Mesodermal cell (in vitro differentiated cells): ENCODE measurements around the gene ZNF222.
A peak's percentile ranks its signal among the peaks of the same experiment; 100 is the strongest.

Source experiments
- H3K27ac ChIP-seq: 2 replicates; pipeline ENCODE4 v1.7.0; 2013; ENCODE audit warnings: mild to moderate bottlenecking, low read depth, low read length, moderate library complexity; ENCODE audit not compliant: severe bottlenecking
- H3K36me3 ChIP-seq: 2 replicates; pipeline ENCODE4 v1.7.1; 2013; ENCODE audit warnings: mild to moderate bottlenecking, low read length, moderate library complexity; ENCODE audit not compliant: control insufficient read depth, insufficient read depth
- H3K4me1 ChIP-seq: one replicate; pipeline ENCODE4 v1.7.1; 2013; ENCODE audit warnings: mild to moderate bottlenecking, low read length; ENCODE audit not compliant: insufficient read depth, control insufficient read depth, poor library complexity, severe bottlenecking
- H3K4me3 ChIP-seq: 2 replicates; pipeline ENCODE4 v1.7.0; 2013; ENCODE audit warnings: low read length, control low read depth, mild to moderate bottlenecking; ENCODE audit not compliant: insufficient read depth, poor library complexity, severe bottlenecking; ENCODE audit errors: extremely low read depth
- H3K9me3 ChIP-seq: 2 replicates; pipeline ENCODE4 v1.7.1; 2013; ENCODE audit warnings: mild to moderate bottlenecking, low read length, moderate library complexity; ENCODE audit not compliant: control insufficient read depth
- WGBS, 2 experiments: methylation state at CpG; one replicate each; pipeline ENCODE4 v1.1.5; 2013; ENCODE audit warnings: missing lambda C conversion rate in 2 of 2; ENCODE audit not compliant: insufficient coverage in 2 of 2; 5-methylcytosine and 5-hydroxymethylcytosine counted together

The ZNF222 gene

DNA sequence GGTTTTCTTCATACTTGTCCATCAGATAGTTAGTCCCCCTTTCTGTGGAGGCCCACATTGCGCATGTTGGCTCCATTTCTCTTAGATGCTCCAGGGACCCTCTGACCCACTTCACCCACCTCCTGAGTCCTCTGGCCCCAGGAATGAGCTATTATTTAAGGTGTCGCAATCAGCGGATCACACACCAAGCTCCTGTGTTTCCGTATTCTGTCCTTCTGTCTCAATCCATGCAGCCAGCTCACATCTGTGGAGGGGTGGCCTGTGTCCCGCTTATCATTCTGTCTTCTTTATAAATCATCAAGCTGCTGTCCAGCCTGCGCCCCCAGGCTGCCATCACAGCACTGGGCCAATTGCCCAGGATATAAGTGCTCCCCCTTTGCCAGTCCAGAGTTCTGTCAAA, 17.7 kb upstream of the ZNF222 start:
- Histone ChIP-seq H3K4me3 (no peak overlapping the region), H3K9me3 (peaks cover 32% of the 10 kb centered on the region), H3K4me1 (peaks cover 2% of the 10 kb centered on the region), H3K27ac (no peak overlapping the region), H3K36me3 (peaks cover 52% of the 10 kb centered on the region)
- 94 to 98% methylated on average over 5 to 6 of the region's 6 CpGs for WGBS, 2 experiments

DNA sequence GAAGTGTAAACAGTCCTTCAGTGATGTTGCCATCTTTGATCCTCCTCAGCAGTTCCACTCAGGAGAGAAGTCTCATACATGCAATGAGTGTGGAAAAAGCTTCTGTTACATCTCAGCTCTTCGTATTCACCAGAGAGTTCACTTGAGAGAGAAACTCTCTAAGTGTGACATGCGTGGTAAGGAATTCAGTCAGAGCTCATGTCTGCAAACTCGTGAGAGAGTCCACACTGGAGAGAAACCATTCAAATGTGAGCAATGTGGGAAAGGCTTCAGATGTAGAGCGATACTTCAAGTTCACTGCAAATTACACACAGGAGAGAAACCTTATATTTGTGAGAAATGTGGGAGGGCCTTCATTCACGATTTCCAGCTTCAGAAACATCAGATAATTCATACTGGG, 14.7 kb upstream of the ZNF222 start:
- H3K9me3 ChIP-seq, result peaks cover 36% of the 10 kb centered on the region
- H3K4me3 ChIP-seq, result no peak overlapping the region
- no peaks in the 10 kb centered on the region for H3K4me1 ChIP-seq
- WGBS, 2 experiments, result 77 to 87% methylated on average over 3 of the region's 5 CpGs
- H3K36me3 ChIP-seq, result peaks cover 52% of the 10 kb centered on the region
- H3K27ac ChIP-seq, result no peak overlapping the region

GRCh38 chr19:44019498-44019897, 5.7 kb upstream of the ZNF222 start:
- H3K4me3 ChIP-seq, result no peak overlapping the region
- H3K9me3 ChIP-seq, result no peaks in the 10 kb centered on the region
- H3K27ac ChIP-seq, result no peak overlapping the region
- WGBS, 2 experiments, result 71% methylated on average over 1 of the region's 2 CpGs; no CpG with 5 or more reads in 1 of the 2 experiments
- no peaks in the 10 kb centered on the region for H3K4me1 ChIP-seq
- H3K36me3 ChIP-seq, result no peaks in the 10 kb centered on the region

DNA sequence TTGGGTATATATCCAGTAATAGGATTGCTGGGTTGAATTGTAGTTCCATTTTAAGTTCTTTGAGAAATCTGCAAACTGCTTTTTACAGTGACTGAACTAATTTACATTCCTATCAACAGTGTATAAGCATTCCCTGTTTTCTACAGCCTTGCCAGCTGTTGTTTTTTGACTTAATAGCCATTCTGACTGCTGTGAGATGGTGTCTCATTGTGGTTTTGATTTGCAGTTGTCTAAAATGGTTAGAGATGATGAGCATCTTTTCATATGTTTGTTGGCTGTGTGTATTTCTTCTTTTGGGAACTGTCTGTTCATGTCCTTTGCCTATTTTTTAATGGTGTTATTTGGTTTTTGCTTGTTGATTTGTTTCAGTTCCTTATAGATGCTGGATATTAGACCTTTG, 4.0 kb upstream of the ZNF222 start:
- no peak overlapping the region for H3K4me3 ChIP-seq
- no peaks in the 10 kb centered on the region for H3K9me3 ChIP-seq
- no peak overlapping the region for H3K27ac ChIP-seq
- no peaks in the 10 kb centered on the region for H3K36me3 ChIP-seq
- no peaks in the 10 kb centered on the region for H3K4me1 ChIP-seq

DNA sequence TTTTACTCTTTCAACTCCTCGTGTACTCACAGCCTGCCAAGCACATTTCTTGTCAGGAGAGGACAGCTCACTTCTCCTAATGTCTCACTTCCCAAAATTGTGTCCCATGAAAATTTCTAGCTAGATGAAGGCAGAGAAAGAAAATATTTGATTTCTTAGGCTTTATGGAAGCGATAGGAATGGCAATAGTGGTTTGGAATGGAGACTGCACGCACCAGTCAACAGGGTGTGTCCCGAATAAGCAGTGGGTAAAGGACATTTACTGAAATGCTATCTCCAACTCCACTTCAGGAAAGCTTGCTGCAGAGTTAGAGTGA, 321 bp upstream of the ZNF222 start:
- 59 to 83% methylated on average over 1 to 4 of the region's 4 CpGs for WGBS, 2 experiments
- H3K4me3 ChIP-seq, result peak overlapping the region; percentile 86
- peak overlapping the region; percentile 37 for H3K27ac ChIP-seq
- H3K4me1 ChIP-seq, result no peaks in the 10 kb centered on the region
- H3K36me3 ChIP-seq, result peaks cover 32% of the 10 kb centered on the region
- H3K9me3 ChIP-seq, result peaks cover under 1% of the 10 kb centered on the region

DNA sequence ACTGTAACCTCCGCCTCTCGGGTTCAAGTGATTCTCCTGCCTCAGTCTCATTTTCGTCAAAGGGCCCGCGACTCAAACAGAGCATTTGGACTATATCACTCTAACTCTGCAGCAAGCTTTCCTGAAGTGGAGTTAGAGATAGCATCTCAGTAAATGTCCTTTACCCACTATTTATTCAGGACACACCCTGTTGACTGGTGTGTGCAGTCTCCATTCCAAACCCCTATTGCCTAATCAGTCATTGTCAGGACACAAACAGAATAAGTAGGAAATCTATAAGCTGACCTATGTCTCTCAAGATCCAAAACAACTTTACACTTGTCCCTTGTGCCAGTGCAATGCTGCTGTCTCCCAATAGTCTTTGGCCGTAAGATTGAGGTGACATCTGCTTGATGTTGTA, 1.4 kb downstream of the ZNF222 start:
- H3K9me3 ChIP-seq, result peaks cover 12% of the 10 kb centered on the region
- WGBS, 2 experiments, result 91 to 95% methylated on average over 3 to 6 of the region's 6 CpGs
- H3K4me3 ChIP-seq, result no peak overlapping the region
- H3K4me1 ChIP-seq, result no peaks in the 10 kb centered on the region
- H3K36me3 ChIP-seq, result peaks cover 49% of the 10 kb centered on the region
- no peak overlapping the region for H3K27ac ChIP-seq

DNA sequence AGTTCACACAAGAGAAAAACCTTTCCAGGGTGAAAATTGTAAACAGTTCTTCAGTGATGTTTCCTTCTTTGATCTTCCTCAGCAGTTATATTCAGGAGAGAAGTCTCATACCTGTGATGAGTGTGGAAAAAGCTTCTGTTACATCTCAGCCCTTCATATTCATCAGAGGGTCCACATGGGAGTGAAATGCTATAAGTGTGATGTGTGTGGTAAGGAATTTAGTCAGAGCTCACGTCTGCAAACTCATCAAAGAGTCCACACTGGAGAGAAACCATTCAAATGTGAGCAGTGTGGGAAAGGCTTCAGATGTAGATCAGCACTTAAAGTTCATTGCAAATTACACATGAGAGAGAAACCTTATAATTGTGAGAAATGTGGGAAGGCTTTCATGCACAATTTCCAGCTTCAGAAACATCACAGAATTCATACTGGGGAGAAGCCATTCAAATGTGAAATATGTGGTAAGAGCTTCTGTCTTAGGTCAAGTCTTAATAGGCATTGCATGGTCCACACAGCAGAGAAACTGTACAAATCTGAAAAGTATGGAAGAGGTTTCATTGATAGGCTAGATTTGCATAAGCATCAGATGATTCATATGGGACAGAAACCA, 6.9 kb downstream of the ZNF222 start:
- Histone ChIP-seq H3K9me3 (peaks cover 23% of the 10 kb centered on the region), H3K4me3 (no peak overlapping the region), H3K4me1 (no peaks in the 10 kb centered on the region), H3K36me3 (peaks cover 54% of the 10 kb centered on the region), H3K27ac (no peak overlapping the region)
- 100% methylated on average over 1 of the region's 1 CpG for WGBS, 2 experiments

GRCh38 chr19:44042147-44042546, 17.0 kb downstream of the ZNF222 start:
- WGBS, 2 experiments, result 57% methylated on average over 1 of the region's 2 CpGs; no CpG with 5 or more reads in 1 of the 2 experiments
- H3K4me3 ChIP-seq, result no peak overlapping the region
- H3K4me1 ChIP-seq, result no peaks in the 10 kb centered on the region
- no peak overlapping the region for H3K27ac ChIP-seq
- no peaks in the 10 kb centered on the region for H3K36me3 ChIP-seq
- no peaks in the 10 kb centered on the region for H3K9me3 ChIP-seq

DNA sequence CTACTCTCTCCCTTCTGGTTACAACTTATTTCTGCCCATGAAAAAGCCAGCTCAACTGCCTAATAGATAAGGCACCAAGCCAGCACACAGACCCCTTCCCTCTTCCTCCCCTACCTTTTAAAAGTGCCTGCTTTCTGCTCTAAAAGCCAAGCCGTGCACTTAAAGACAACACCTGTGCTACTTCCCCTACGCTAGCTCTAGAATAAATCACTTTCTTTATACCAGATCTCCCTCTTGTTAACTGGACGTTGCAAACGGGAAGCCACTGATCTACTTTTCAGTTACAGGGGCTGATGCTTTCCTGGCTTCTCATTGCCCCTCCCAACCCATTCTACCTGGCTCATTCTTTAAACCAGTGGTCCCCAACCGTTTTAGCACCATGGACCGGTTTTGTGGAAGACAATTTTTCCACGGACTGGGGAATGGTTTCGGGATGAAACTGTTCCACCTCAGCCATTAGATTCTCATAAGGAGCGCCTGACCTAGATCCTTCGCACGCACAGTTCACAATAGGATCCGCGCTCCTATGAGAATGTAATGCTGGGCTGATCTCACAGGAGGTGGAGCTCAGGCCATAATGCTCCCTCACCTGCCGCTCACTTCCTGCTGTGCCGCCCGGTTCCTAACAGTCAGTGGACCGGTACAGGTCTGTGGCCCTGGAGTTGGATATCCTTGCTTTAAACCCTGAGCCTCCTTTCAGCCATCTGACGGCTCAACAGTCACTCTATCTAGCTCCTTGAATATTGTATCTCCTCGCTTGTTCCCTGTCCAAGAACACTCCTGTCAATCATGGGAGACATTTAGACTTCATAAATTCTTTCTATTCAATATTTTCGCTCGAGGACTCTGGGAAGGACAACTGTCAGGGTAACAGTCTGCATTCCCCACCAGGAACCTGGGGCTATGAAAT, 25.8 kb downstream of the ZNF222 start:
- Histone ChIP-seq H3K4me3 (peak overlapping the region; percentile 84), H3K36me3 (peaks cover 16% of the 10 kb centered on the region), H3K9me3 (no peaks in the 10 kb centered on the region), H3K4me1 (no peaks in the 10 kb centered on the region), H3K27ac (no peak overlapping the region)
- 85 to 90% methylated on average over 17 to 21 of the region's 21 CpGs for WGBS, 2 experiments

- peak within 1 kb of the TSS; percentile 84 for H3K4me3 ChIP-seq
- peak within 1 kb of the TSS; percentile 49 for H3K27ac ChIP-seq
- no peaks in the 10 kb centered on the region for H3K9me3 ChIP-seq
- peaks cover 17% of the 10 kb centered on the region for H3K36me3 ChIP-seq
- H3K4me1 ChIP-seq, result no peaks in the 10 kb centered on the region
- 4 to 6% methylated on average over 29 of the region's 38 CpGs for WGBS, 2 experiments
Observed at GRCh38 chr19:44051650-44052402, 26.6 kb downstream of the ZNF222 start, which contains the start of gene ZNF223. TSS of gene ZNF223 (plus strand) at chr19:44052036. CDS start at chr19:44055177, 3,141 bp downstream.
